Measurements from ENCODE around the gene CDYL2.

CDYL2 gene

GRCh38 chr16:80778703-80779102, 25.7 kb downstream of the CDYL2 start:
- TF ChIP-seq, protein P1, sequence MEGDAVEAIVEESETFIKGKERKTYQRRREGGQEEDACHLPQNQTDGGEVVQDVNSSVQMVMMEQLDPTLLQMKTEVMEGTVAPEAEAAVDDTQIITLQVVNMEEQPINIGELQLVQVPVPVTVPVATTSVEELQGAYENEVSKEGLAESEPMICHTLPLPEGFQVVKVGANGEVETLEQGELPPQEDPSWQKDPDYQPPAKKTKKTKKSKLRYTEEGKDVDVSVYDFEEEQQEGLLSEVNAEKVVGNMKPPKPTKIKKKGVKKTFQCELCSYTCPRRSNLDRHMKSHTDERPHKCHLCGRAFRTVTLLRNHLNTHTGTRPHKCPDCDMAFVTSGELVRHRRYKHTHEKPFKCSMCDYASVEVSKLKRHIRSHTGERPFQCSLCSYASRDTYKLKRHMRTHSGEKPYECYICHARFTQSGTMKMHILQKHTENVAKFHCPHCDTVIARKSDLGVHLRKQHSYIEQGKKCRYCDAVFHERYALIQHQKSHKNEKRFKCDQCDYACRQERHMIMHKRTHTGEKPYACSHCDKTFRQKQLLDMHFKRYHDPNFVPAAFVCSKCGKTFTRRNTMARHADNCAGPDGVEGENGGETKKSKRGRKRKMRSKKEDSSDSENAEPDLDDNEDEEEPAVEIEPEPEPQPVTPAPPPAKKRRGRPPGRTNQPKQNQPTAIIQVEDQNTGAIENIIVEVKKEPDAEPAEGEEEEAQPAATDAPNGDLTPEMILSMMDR (conservative IDR thresholded peaks at IDR 0.05) = no peak
- no peak for TF ChIP-seq ZFX (IDR thresholded peaks at IDR 0.05)
- no peak overlapping the region for H3K27ac ChIP-seq

DNA sequence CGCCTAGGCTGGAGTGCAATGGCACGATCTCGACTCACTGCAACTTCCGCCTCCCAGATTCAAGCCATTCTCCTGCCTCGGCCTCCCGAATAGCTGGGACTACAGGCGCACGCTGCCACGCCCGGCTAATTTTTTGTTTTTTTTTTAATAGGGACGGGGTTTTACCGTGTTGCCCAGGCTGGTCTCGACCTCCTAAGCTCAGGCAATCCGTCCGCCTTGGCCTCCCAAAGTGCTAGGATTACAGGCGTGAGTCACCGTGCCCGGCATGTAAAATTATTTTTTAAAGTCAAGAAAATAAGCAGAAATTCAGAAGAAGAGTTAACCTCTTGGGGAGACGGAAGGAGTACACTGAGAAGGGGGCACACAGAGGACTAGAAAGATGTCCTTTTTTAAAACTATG, 27.5 kb downstream of the CDYL2 start:
- H3K27ac ChIP-seq = no peak overlapping the region
- no peak for TF ChIP-seq ZFX (IDR thresholded peaks at IDR 0.05)
- TF ChIP-seq, protein P1 (conservative IDR thresholded peaks at IDR 0.05) = no peak

- no peak overlapping the region for H3K27ac ChIP-seq
- no peak for TF ChIP-seq ZFX (IDR thresholded peaks at IDR 0.05)
- TF ChIP-seq, protein P1 (conservative IDR thresholded peaks at IDR 0.05) = no peak
Observed at GRCh38 chr16:80775450-80775849, 28.9 kb downstream of the CDYL2 start.

GRCh38 chr16:80766798-80767197, 37.6 kb downstream of the CDYL2 start:
- H3K27ac ChIP-seq = no peak overlapping the region
- no peak for TF ChIP-seq ZFX (IDR thresholded peaks at IDR 0.05)
- TF ChIP-seq, protein P1 (conservative IDR thresholded peaks at IDR 0.05) = no peak

DNA sequence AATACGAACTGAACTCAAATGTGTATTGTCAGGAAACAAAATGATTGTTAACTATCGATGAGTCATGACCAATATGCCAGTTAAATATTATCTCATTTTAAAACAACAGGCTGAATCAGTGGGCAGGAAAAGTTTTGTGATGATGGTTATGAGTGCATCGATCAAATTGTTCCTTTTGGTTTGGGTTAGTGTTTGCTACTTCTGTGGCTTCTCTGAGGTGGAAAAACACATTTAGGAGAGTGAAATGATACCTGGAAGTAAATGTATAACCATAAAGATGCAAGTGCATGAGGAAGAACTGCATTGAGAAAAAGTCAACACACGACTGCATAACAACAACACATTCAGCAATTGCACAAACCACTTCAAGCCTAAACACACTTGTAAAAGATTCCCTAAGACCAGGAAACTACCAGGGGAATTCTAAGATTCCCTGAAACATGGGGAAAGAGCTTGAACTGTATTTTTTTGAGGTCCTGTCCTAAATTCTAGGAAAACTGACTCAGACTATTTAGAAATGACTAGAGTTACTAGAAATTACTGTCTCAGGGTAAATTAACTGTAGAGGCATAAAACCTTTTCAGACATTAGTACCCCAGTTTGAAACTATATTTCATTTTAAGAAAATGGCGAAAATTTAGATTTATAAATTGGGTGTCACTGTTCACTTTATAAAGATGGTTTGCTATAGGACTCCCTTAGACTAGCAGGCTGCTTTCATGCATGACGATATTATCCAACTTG, 44.8 kb downstream of the CDYL2 start:
- TF ChIP-seq ZFX (IDR thresholded peaks at IDR 0.05) = no peak
- H3K27ac ChIP-seq = no peak overlapping the region

DNA sequence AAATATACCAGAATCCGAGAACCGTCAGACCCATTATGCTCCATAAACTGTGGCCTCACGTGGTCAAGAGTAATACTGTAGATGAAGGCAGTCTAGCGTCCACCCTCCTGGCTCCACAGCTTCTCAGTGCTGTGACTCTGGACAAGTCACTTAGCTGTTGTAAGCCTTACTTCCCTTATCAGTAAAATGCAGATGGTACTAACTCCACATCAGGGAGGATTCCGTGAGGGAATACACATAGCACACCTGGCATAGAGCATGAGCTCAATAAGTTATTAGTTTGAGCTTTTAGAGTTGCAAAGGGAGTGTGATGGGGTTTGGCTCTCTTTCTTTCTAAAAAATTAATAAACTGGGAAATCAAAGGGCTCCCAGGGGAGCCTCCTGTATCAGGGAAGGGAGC, 49.9 kb downstream of the CDYL2 start:
- H3K27ac ChIP-seq = no peak overlapping the region
- TF ChIP-seq ZFX (IDR thresholded peaks at IDR 0.05) = no peak
- TF ChIP-seq, protein P1 (conservative IDR thresholded peaks at IDR 0.05) = no peak

GRCh38 chr16:80752541-80752940, 51.9 kb downstream of the CDYL2 start:
- no peak overlapping the region for H3K27ac ChIP-seq
- no peak for TF ChIP-seq ZFX (IDR thresholded peaks at IDR 0.05)
- TF ChIP-seq, protein P1 (conservative IDR thresholded peaks at IDR 0.05) = no peak

- H3K27ac ChIP-seq = peak overlapping the region; percentile 65
- TF ChIP-seq, protein P1 (conservative IDR thresholded peaks at IDR 0.05) = no peak
- TF ChIP-seq ZFX (IDR thresholded peaks at IDR 0.05) = no peak
Observed at GRCh38 chr16:80751167-80751566, 53.2 kb downstream of the CDYL2 start.

Data from C4-2B (cell line).